Middle frontal gyrus (tissue), 1 donor: ENCODE results near the gene AK9.
A peak's percentile ranks its signal among the peaks of the same experiment; 100 is the strongest.
"Not testable (repeated sequence)": the region's sequence is repeated elsewhere in the genome, so short reads cannot be mapped to it uniquely, and the experiment has no call there.

Experiments used
- DNase-seq: peaks from one replicate; pipeline ENCODE4 v3.0.0-alpha.2; 2015; ENCODE audit warnings: low spot score; ENCODE audit errors: extremely low spot score

The AK9 gene

DNA sequence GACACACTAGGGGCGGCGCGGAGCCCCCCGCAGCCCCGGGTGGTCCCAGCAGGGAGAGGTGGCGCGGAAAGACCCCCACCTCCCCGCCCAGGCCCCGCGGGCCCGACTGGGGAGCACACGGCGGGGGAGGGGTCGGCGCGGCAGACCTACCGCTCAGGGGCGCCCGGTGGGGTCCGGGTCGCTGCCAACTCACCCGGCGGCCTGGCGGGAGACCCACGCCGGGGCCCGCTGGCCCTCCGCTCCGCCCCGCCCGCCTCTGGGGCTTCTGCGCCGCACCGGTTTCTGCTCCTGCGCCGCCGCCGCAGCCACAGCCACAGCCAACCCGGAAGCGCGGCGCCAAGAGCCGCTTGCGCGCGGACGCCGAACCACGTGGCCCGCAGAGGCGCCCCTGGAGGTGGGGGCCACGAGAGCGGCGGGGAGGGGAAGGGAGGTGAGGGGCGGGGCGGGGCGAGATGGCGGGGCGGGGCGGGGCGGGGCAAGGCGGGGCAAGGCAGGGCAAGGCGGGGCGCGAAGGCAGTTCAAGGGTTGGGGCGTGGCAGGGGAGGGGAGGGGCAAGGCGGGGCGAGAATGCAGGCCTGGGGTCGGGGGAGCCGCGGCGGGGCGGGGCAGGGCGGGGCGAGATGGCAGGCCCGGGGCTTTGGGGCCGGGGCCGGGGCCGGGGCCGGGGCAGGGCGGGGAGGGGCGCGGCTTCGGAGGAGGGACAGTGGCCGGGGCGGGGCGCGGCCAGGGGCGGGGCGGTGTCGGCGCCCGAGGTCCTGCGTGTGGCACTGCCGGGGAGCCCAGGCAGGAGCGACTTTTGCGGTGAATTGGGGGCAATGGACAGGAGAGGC is 207.9 kb downstream of the AK9 start, which contains the start of gene ZBTB24:
Gene ZBTB24, minus strand, starts transcription at position 315 of the 830 bp plus-strand sequence. CDS start 1,193 bp downstream, outside the sequence.
- DNase-seq, result peak; percentile 78

DNA sequence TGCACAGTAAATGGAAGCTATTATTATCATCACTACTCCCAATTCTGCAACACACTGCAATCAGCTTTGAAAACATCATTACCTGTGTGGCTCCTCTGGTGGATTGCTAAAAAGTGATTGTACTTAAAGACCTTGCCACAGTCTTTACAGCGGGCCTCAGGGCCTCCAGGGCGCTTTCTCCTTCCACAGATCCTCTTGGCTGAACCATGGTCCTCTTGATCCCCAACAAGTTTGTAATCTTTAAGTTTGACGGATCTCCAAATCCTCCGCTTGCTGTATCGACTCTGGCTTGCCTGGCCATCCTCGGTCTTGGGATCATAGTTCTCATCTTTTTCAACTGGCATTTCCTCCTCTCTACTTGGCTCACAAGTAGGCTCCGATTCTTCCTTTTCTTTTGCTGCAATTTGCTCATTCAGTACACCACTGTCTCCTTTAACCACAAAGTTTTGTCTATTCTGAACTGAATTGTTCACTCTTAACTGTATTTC is 210.0 kb downstream of the AK9 start:
- no peak for DNase-seq

GRCh38 chr6:109478841-109479624 is 212.0 kb downstream of the AK9 start:
- DNase-seq, result no peak

DNA sequence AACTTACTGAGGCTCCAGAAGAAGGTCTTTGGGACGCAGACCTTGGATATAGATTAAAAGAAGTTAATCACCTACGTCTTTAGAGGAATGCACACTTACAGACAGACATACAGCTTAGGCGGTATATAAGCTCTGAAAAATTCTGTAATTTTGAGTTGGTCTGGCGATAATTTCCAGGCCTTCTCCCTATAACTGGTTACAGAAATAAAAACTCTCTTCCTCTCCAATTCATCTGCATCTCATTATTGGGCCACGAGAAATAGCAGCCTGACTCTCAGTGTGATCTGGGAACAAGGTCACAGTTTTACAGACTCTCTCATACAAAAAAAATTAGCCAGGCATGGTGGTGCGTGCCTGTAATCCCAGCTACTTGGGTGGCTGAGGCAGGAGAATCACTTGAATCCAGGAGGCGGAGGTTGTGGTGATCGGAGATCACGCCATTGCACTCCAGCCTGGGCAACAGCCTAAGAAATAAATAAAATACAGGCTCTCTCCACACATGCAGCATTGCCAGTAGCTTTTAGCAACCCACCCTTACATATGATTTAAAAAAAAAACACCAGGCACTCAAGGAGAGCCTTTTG is 212.7 kb downstream of the AK9 start:
- DNase-seq, result no peak

GRCh38 chr6:109477725-109478124 is 213.3 kb downstream of the AK9 start:
- DNase-seq, result no peak

- no peak for DNase-seq
Observed at GRCh38 chr6:109477184-109477583, 213.8 kb downstream of the AK9 start.

DNA sequence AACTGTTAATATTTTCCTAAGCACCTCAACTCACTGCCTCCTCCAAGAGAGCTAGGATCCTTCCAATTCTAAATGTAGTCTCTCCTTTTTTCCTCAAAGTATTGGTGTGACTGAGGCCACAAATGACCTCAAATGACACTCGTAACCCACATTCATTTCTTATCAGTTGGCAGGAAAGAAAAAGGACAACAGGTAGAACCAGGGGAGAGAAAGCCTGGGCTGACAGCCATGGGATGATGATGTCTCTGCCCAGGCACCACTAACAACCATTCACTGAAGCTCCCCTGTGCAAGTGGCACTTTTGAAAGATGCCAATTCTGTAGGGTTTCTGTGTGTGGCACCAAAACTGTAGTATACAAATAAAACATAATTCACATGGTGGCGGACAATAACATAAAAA is 215.4 kb downstream of the AK9 start:
- no peak for DNase-seq

GRCh38 chr6:109474995-109475394 is 216.0 kb downstream of the AK9 start:
- DNase-seq, result no peak

GRCh38 chr6:109473120-109473519 is 217.9 kb downstream of the AK9 start:
- no peak for DNase-seq

- no peak for DNase-seq
Observed at GRCh38 chr6:109472132-109472995, 218.6 kb downstream of the AK9 start.

DNA sequence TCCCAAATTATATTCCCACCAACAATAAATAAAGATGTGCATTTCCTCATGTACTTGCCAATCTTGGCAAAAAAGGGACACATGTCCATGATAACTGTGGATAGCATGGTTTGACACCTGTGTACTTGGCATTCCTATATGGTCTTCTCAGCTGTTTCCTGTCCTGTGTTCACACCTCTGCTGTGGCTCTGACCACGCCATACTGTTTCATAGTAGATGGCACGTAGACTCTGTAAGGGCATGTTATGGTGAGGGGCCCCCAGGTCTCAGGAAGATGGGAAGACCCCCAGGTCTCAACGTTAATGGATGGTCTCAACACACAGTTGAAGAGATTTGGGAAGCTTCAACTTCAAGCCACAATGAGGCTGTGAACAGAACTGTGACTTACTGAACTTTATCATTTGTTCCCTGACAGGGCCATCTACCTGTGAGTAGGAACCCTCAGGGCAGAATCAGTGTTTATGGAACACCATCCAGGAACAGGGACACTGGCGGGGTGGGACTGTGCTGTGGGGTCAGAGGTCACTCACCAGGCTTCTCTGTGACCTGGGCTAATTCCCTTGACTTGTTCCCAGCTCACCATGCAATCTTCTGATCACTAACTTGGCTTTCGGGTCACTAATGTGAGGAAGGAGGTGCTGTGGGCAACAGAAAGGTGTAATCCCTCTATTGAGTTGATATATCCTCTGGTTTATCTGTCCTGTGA is 219.7 kb downstream of the AK9 start:
- DNase-seq, result no peak

DNA sequence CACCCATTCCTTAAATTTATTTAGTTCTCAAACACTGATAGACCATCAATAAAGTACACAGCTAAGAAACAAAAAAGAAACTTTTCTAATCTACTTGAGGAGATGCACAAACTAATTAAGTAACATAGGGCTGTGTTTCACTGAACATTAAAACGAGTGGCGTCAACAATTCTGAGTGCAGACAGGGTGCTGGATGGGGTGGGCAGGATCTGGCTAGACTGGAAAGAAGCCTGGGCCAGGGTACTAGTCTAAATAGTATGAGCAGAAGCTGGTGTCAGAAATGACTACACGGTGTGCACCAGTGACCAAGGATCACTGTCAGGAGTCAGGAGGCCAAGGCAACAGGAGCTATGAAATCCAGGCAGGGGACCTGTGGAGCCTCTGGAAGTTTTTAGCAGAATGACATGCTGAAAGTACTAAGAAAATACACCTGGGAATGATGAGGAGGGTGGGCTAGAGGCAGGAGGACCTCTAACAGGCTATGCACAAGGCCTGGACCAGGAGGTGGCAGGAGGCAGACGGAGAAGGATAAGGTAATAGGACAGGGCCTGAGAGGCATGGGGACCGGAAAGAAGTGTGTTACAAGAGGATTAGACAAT is 221.3 kb downstream of the AK9 start:
- no peak for DNase-seq

GRCh38 chr6:109467696-109468095 is 223.3 kb downstream of the AK9 start:
- DNase-seq, result no peak

GRCh38 chr6:109466212-109466923 is 224.6 kb downstream of the AK9 start:
- DNase-seq, result no peak

DNA sequence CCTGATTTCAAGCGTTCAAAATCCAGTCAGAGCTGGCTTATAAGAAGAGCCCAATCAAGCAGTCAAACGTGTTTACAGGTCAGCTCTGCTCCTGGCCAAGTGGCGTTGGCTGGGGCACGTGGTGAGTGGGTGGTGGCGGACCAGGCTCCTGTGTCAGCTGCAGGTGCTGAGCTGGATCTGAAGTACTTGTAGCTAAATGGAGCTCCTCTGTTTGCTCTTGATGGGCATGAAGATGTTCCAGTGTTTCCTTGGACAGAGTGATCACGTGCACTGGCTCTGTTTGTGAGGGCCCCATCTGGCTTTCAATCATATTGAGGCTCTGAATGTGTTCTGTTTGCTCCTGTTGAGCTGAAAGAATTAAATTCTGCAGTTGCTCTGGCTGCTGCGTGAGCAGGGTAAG is 225.2 kb downstream of the AK9 start:
- DNase-seq, result peak; percentile 42

- DNase-seq, result no peak
Observed at GRCh38 chr6:109461733-109462526, 229.1 kb downstream of the AK9 start.

DNA sequence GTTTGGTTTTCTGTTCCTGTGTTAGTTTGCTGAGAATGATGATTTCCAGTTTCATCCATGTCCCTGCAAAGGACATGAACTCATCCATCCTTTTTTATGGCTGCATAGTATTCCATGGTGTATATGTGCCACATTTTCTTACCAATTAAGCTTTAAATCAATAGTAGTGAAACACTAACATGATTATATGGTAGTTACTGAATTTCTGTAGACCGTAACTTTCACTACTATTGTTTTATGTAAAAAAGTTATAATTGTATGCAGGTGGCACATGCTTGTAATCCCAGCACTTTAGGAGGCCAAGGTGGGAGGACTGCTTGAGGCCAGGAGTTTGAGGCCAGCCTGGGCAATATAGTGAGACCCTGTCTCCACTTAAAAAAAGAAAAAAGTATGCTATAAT is 229.8 kb downstream of the AK9 start:
- DNase-seq, result not testable (repeated sequence)

DNA sequence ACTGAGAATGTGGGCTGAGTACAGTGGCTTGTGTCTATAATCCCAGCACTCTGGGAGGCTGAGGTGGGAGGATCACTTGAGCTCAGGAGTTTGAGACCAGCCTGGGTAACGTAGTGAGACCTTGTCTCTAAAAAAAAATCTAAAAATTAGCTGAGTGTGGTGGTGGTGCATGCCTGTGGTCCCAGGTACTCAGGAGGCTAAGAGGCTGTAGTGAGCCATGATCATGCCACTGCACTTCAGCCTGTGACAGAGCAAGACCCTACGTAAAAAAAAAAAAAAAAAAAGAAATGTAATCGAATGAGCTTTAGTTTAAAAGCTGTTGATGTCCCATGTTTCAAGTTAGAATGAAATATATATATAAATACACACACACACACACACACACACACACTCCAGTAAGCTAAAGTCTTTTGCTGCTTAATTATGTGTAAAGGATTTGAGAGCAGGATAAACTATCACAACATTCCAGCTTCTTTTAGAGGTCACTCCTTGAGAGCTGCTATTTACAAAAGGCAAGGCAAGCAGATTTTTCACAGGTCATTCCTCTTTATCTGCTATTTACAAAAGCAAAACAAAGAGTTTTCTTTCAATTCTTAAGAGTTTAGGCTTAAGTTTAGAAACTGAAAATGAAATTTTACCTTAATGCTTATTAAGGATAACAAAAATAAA is 230.7 kb downstream of the AK9 start:
- no peak for DNase-seq
